CD4-positive, alpha-beta T cell treated with Interleukin-17A for 1 hour (primary cell): ENCODE measurements around the gene MSL1.
"Not testable (repeated sequence)": the region's sequence is repeated elsewhere in the genome, so short reads cannot be mapped to it uniquely, and the experiment has no call there.

Experiments used
- DNase-seq: peaks from one replicate; pipeline ENCODE4 v3.0.0-alpha.2; 2020

MSL1 gene

DNA sequence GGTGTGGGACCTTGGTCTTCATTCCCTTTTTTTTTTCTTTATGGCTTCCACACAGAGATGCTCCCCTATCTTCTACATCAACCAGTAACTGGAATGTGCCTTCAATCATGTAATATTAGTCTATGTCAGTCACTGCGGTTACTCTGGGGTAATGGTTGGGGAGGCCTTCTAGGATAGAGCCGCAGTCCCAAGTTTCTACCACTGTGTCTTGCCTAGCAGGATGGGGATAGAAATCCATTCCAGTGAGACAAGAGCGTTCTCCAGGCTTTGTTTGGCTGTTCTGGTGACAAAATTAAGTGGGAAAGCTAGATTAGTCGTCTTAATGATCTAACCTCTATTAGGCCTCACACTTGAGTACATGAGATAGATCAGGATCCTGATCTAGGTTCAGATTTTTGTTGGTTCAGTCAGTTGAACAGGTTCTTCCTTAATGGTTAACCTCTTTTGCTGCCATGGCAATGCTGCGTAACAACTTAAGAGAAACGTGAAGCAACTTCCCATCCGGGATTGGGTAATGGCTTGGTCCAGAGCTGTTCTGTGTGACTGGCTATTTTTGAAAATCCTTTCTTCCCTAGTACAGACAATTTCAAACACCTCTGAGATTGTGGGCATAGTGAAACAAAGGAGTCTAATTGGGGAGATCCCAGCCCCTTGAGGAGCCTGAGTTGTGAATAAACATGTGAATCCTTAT is 8.7 kb downstream of the MSL1 start:
- no peak for DNase-seq

DNA sequence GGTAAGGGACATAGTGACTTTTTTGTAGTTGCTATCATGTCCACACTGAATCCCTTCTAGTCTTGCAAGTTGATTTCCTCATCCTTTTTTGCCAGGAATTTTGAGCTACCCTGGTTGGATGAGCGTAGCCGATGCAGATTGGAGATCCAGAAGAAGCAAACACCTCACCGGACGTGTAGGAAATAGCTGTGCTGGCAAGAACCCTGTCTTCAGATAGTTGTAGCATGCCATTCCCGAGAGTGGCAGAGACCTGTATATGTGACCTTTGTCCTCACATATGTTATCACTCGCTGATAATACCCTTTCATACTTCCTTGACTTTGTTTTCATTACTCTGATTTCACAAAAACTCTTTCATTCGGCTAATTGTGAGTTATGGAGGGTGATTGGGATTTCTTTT is 12.4 kb downstream of the MSL1 start:
- no peak for DNase-seq

DNA sequence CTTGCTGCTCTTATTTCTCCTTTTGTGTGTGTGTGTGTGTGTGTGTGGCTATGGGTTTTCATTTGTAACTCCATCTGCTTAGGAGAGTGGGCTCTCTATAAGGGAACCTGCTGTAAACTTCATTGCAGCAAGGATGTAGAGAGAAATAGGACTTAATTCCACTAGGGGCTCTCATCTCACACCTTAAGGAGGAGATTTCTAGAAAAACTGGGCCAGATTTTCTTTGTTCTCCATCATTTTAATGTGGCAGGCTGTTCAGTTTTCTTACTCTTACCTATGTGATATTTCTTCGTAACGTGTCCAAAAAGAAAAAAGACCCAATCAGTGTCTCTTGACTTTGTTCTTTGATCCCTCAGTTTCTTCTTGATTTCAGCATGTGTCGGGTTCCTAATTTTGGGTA is 14.0 kb downstream of the MSL1 start:
- DNase-seq: no peak

DNA sequence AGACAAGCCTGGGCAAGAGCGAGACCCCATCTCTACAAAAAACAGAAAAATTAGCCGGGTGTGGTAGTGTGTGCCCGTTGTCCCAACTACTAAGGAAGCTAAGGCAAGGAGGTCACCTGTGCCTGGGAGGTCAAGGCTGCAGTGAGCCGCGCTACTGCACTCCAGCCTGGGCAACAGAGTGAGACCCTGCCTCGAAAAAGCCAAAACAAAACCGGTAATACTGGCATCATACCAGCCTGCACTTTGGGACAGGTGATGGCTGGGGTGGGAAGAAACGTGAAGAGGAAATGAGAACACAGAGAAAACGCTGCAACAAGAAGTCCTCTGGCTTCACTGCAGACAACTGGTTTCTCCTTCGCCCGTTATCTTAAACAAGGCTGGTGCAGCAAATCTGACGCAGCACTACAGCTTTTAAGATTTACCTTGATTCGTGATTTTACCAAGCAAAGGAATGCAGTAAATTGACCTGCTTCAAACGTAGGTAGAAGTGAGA is 17.8 kb downstream of the MSL1 start:
- DNase-seq: no peak

DNA sequence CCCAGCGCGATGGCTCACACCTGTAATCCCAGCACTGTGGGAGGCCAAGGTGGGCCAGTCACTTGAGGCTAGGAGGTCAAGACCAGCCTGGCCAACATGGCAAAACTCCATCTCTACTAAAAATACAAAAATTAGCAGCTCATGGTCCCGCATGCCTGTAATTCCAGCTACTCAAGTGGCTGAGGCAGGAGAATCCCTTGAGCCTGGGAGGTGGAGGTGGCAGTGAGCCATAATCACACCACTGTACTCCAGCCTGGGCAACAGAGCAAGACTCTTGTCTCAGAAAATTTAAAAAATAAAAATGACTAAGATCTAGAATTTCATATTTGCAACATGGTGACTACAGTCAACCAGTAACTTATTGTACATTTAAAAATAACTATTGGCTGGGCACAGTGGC is 21.4 kb downstream of the MSL1 start:
- DNase-seq: not testable (repeated sequence)

DNA sequence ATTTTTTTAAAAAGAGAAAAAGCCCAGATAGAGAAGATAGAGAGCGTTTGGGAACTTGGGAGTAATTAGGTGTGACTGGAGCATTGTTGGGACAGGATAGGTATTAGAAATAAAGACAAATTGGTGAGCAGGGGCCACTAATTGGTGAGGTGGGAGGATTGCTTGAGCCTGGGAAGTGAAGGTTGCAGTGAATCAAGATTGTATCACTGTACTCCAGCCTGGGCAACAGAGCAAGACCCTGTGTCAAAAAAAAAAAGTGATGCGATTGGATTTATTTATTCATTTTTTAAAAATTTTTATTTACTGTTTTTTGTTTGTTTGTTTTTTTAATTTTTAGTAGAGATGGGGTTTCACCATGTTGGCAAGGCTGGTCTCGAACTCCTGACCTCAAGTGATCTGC is 23.7 kb downstream of the MSL1 start:
- DNase-seq: no peak

DNA sequence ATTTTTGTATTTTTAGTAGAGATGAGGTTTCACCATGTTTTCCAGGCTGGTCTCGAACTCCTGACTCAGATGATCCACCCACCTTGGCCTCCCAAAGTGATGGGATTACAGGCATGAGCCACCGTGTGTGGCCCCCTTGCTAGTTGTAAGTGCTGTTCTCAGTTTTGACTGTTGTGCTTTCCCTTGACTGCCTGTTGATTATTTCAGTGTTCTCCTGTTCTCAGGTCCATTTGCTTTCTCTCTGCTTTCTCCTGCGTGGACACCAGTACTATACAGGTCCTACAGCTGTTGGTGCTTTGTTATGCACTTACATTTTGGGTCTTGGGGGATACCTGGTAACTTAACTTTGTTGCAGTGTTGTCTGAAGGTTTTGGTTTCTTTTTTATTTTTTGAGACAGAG is 26.8 kb downstream of the MSL1 start:
- DNase-seq: no peak

DNA sequence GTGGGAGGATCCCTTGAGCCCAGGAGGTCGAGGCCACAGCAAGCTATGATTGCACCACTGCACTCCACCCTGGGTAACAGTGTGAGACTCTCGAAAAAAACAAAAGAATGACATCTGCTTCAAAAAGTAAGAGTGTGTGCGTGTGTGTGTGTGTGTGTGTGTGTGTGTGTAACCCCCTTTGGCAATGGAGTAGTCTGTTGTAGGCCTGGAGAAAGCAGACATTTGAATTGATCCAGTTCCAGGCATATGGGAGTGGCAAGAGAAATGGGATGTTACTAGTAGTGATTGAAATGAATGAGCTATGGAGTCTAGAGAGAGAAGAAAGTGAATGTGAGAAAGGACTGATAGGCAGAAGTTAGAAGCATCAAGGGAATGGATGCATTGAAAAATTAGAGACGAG is 28.5 kb downstream of the MSL1 start:
- DNase-seq: no peak

DNA sequence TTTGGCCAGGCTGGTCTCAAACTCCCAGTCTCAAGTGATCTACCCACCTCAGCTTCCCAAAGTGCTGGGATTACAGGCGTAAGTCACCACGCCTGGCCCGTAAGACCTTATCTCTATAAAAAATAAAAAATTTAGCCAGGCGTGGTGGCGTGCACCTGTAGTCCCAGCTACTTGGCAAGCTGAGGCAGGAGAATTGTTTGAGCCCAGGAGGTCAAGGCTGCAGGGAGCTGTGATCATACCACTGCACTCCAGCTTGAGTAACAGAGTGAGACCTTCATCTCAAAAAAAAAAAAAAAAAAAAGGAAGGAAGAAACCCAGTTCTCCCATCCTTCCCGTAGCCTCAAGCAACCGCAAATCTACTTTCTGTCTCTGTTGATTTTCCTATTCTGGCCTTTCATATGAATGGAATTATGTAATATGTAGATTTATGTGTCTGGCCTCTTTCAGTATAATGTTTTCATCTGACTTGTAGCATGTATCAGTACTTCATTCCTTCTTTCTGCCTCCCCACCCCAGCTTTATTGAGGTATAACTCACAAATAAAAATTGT is 29.7 kb downstream of the MSL1 start:
- no peak for DNase-seq

DNA sequence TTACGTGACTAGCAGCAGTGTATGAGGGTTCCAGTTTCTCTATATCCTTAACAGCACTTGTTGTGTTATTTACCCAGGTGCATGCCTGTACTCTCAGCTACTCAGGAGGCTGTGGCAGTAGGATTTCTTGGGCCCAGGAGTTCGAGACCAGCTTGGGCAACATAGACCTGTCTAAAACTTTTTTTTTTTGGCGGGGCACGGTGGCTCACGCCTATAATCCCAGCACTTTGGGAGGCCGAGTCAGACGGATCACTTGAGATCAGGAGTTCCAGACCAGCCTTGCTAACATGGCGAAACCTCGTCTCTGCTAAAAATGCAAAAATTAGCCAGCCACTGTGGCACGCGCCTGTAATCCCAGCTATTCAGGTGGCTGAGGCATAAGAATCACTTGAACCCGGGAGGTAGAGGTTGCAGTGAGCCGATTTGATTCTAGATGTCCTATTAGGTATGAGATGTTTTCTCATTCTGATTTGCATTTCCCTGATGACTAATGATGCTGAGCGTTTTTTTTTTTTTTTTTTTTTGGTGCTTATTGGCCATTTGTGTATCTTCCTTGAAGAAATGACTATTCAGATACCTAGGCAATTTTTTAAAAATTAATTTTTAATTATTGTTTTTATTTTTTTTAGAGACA is 31.9 kb downstream of the MSL1 start:
- DNase-seq: no peak

DNA sequence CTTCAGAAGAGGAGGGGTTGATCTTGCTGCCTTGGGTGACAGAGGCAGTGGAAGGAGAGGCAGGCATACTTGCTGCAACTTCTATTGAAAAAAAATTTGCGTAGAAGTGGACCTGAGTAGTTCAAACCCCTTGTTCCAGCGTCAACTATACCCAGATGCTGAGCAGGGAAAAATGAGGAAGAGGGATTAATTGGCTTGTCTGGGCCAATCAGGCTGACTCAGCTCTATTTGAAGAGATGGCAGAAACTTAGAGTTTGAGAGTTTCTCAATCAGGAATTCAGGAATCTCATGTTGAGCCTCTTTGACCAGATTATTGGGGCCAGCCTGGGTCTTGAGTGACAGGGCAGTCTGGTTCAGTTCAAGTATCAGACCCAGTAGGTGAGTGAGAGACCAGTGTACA is 36.2 kb downstream of the MSL1 start:
- no peak for DNase-seq

DNA sequence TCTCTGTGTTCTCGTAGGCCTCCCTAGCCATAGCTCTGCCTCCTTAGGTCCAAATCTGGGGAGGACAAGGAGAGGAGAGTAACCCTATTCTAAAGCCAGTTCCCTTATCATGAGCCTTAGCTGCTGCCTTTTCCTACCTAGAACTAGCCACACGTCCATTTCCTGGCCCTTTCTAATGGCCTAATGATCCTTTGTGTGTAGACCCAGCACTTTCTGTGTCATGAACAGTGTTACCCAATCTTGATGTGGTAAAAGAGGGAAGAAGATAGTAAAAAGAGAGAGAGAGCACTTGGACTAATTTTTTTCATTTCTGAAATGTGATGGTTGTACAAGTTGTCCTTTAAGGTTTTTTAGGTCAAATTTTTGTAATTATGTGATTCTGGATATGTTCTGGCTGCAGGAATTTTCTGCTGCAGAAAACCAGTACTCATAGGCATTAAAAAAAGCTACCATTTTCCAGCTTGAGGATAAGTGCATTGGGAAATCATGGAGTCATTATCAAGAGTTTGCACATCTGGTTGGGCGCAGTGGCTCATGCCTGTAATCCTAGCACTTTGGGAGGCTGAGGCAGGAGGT is 36.8 kb downstream of the MSL1 start:
- no peak for DNase-seq

DNA sequence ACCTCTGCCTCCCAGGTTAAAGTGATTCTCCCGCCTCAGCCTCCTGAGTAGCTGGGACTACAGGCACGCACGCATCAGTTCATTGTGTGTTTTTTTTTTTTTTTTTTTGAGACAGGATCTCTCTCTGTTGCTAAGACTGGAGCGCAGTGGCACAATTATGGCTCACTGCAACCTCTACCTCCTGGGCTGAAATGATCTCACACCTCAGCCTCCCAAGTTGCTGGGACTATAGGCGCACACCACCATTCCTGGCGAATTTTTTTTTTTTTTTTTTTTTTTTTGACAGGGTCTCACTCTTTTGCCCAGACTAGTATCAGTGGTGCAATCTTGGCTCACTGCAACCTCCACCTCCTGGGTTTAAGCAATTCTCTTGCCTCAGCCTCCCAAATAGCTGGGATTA is 37.7 kb downstream of the MSL1 start:
- no peak for DNase-seq

DNA sequence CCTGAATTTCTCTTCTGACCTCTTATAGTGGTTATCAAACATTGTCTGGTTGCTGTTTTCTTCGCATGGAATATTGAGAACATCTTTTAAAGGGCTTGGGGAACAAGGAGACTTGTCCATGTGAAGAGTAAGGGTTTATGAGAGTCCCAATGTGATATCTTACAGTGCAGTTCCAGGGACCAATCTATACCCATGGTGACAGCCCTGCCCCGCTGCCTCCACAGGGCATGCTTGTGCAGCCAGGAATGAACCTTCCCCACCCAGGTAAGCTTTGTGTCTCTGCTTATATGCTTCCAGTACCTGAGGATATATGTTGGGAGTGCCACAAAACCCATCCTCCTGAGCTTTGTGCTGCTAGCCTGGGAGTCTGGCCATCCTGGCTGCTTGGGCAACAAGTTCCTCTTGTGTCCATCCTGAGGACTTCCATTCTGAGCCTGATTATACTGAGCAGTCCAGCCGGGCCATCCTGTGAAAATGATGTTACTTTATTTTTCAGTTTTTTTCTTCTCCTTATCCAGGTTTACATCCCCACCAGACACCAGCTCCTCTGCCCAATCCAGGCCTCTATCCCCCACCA is 46.0 kb downstream of the MSL1 start:
- DNase-seq: no peak

DNA sequence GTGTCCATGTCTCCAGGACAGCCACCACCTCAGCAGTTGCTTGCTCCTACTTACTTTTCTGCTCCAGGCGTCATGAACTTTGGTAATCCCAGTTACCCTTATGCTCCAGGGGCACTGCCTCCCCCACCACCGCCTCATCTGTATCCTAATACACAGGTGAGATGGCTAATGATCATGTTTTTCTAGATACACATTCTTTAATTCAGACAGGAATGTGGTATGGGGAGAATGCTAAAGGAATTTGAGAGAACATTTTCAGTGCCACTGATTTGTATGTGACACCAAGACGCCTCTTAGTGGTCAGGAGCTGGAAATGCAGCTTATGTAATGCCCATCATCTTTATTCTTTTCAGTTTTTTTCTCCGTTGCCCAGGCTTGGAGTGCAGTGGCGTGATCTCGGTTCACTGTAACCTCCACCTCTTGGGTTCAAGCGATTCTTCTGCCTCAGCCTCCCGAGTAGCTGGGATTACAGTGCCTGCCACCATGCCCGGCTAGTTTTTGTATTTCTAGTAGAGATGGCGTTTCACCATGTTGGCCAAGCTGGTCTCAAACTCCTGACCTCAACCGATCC is 46.6 kb downstream of the MSL1 start:
- DNase-seq: peak; percentile 75

DNA sequence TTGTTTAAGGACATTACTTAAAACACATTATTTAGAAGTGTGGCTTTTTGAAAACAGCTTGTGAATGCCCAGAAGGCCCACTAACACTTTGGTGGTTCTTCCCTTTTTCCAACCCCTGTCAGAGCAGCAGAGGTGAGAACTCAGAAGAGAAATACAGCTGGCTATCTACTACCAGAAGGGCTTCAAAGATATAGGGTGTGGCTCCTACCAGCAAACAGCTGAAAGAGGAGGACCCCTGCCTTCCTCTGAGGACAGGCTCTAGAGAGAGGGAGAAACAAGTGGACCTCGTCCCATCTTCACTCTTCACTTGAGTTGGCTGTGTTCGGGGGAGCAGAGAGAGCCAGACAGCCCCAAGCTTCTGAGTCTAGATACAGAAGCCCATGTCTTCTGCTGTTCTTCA is 48.6 kb downstream of the MSL1 start:
- no peak for DNase-seq

DNA sequence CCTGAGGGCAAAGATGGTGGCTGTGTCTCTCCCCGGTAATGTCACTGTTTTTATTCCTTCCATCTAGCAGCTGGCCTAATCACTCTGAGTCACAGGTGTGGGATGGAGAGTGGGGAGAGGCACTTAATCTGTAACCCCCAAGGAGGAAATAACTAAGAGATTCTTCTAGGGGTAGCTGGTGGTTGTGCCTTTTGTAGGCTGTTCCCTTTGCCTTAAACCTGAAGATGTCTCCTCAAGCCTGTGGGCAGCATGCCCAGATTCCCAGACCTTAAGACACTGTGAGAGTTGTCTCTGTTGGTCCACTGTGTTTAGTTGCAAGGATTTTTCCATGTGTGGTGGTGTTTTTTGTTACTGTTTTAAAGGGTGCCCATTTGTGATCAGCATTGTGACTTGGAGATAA is 50.0 kb downstream of the MSL1 start:
- DNase-seq: no peak

DNA sequence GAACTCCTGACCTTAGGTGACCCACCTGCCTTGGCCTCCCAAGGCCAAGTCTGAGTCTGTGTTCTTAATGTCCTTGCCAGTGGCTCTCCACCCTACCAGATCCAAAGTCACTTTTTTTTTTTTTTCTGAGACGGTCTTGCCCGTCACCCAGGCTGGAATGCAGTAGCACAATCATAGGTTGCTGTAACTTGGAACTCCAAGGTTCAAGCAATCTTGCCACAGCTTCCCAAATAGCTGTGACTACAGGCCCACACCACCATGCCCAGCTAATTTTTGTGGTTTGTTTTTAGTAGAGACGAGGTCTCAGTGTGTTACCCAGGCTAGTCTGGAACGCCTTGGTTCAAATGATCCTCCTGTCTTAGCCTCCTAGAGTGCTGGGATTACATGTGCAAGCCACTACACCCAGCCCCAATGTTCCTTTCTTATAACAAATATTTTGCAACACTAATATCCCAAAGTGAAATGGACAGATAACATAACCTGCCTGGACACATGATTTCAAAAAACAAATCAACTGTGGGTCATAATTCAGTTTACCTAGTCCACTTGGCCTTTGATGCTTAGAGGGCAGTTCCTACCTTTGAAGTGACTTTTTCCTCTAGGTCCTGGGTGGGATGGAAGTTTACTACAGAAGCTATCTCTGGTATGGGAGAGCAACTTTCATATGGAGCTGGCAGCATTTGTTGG is 51.5 kb downstream of the MSL1 start:
- no peak for DNase-seq

DNA sequence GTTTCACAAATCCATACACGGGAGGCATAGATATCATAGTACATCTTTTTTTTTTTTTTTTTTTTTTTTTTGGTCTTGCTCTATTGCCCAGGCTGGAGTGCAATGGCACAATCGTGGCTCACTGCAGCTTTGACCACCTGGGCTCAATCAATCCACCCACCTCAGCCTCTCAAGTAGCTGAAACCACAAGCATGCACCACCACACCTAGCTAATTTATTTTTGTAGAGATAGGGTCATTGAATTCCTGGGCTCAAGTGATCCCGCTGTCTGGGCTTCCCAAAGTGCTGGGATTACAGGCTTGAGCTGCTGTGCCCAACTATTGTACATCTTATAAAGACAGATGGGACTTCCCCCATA is 52.0 kb downstream of the MSL1 start:
- DNase-seq: no peak

DNA sequence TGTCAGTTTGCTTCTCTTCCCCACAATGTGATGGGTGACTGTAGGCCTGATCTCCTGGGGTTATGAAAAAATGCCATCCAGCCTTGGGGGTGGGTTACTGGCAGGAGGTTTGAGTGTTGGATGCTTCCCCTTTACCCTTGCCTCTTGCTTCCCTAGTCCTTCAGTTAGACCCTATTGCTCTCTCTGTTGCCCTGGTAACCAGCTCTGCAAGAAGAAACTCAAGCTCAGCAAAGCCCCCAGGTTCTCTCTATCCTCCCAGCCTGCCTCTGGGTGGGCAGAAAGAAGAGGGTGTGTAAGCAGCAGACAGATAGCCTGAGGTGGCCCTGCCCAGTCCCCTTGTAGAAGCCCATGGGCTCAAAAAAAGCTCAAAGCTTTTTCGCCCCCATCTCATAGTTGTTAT is 52.7 kb downstream of the MSL1 start:
- no peak for DNase-seq

DNA sequence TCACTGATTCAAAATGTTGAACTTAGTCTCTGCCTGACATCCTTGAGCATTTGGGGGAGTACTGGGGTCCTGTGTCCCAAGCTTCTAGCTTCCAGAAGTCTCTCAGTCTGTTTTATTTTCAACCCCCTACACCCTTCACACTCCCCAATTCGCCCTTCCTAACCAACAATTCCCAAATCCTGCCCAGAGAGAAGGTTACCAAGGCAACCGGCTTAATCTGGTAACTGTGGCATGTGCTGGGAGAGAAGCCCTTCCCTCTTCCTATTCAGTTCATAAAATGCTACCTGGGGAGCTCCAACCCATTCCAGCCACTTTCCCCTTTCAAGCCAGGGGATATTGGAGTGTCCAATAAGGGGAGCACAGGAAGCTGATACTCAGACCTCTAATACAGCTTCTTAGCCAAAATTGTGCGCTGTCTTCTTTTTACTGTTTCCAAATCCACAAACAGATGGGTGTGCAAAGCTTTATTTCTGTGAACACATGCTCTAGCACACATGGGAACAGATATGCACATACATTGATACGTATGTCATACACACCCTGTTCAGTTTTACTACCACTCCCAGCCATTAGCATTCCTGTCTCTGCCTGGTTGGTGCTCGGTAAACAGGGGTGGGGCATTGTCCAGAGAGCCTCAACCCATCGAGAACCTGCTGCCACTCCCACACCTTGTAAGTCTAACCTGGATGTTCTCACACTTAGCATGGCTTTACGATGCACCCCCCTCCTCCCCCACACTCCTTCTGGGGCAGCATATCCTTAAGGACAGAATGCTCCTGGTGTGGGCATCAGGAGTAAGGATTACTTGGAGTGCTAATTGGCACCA is 54.4 kb downstream of the MSL1 start:
- DNase-seq: no peak

DNA sequence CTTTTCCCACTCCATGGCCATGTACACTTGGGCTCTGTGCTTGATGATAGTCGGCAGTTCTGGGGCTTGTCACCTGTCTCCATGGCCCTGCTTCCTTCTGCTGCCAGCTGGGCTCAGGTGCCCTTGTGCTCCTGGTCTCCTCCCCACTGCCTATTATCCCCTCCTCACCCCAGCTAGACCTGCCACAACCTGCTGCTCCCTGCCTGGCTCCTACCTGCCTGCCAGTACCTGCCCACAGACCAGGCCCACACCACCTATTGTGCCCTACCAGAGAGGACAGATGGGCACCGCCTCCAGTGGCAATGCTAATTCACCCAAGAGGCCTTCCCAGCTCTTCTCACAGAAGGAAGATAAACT is 55.0 kb downstream of the MSL1 start:
- DNase-seq: no peak
